ENCODE results near the gene DHX15. TPM values are rescaled to one million over a fixed set of nuclear protein-coding genes. Genes with fewer than 3 reads are reported as not detected.

DHX15 gene
- total RNA-seq, 2 experiments from 2014 or later, result 216 to 222 TPM

- ChIA-PET POLR2A (interaction anchor here (2.0 kb wide), 1 partner anchor 23 kb away, joined by 5 read pairs; the partner anchor contains the start of gene DHX15), CTCF (interaction anchor here (1.3 kb wide), 1 partner anchor 17 kb away, joined by 4 read pairs; no protein-coding TSS in a partner anchor)
- no peak for TF ChIP-seq CTCF (IDR thresholded peaks at IDR 0.05)
- DNase-seq, result no peak
- peaks cover 79% of the 10 kb centered on the region for H3K4me1 Mint-ChIP-seq (ENCODE audit: low read depth)
- no peaks in the 10 kb centered on the region for H3K27me3 Mint-ChIP-seq
- peaks cover 6% of the 10 kb centered on the region for H3K9me3 Mint-ChIP-seq
- no peak overlapping the region for H3K4me3 Mint-ChIP-seq
- ATAC-seq, result no peak
- no peak overlapping the region for H3K27ac Mint-ChIP-seq
- H3K36me3 Mint-ChIP-seq (ENCODE audit: low read depth), result peaks cover 79% of the 10 kb centered on the region
- intact Hi-C loops (cut with micrococcal nuclease), result no loop called here
Observed at GRCh38 chr4:24561438-24562139, 22.8 kb downstream of the DHX15 start.

DNA sequence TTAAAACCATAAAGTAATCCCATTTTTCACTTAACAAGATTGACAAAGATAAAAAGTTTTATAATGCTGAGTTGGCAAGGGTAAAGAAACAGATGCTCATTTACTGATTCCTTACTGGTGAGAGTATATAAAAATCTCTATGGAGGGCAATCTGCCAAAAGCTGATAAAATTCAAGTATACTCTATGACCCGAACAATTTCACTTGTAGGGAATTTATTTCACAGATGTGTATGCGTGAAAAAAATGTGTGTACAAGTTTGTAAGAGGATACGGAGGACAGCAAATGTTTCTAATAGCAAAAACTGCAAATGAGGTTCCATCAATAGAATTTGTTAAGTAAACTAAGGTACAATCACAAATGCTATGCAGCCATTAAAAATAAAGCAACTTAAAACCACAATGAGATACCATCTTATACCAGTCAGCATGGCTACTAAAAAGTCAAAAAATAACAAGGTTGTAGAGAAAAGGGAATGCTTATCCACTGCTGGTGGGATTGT, 23.4 kb downstream of the DHX15 start:
- DNase-seq, result no peak
- ATAC-seq, result no peak
- intact Hi-C loops (cut with micrococcal nuclease), result no loop called here
- H3K27ac Mint-ChIP-seq, result no peak overlapping the region
- ChIA-PET POLR2A (interaction anchor here (2.0 kb wide), 1 partner anchor 23 kb away, joined by 5 read pairs; the partner anchor contains the start of gene DHX15), CTCF (interaction anchor here (1.3 to 2.0 kb wide), 2 partner anchors 10 to 16 kb away, joined by 4 to 5 read pairs; no protein-coding TSS in a partner anchor)
- H3K4me3 Mint-ChIP-seq, result no peak overlapping the region
- TF ChIP-seq CTCF (IDR thresholded peaks at IDR 0.05), result no peak
- H3K4me1 Mint-ChIP-seq (ENCODE audit: low read depth), result peaks cover 82% of the 10 kb centered on the region
- peaks cover 6% of the 10 kb centered on the region for H3K9me3 Mint-ChIP-seq
- no peaks in the 10 kb centered on the region for H3K27me3 Mint-ChIP-seq
- peaks cover 79% of the 10 kb centered on the region for H3K36me3 Mint-ChIP-seq (ENCODE audit: low read depth)

DNA sequence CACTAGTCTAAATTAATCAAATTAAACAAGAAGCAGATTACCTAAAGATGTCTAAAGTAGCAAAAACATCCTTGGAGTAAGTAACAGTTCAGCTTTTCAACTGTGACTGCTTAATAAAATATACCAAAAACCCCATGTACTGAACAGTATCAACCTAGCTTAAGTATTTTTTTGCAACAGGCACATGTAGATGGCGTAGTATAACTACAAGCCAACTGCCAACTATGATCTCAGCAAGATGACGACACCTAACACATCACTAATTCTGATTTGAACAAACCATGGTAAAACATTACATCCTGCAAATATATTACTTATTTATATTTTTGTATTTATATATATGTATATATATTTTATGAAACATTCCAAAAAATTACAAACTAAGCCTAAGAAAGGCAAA, 24.5 kb downstream of the DHX15 start:
- no peak for DNase-seq
- Mint-ChIP-seq H3K27ac (peak overlapping the region; percentile 27), H3K9me3 (peaks cover 6% of the 10 kb centered on the region), H3K27me3 (no peaks in the 10 kb centered on the region), H3K4me1 (ENCODE audit: low read depth) (peaks cover 79% of the 10 kb centered on the region), H3K36me3 (ENCODE audit: low read depth) (peaks cover 76% of the 10 kb centered on the region), H3K4me3 (no peak overlapping the region)
- ChIA-PET POLR2A (interaction anchor here (0.6 to 2.0 kb wide), 3 partner anchors 12 to 771 kb away, joined by 3 to 6 read pairs (median 5); partner anchors contain the start of gene DHX15), CTCF (interaction anchor here (0.8 to 2.0 kb wide), 3 partner anchors 9 to 45 kb away, joined by 4 to 5 read pairs (median 4); no protein-coding TSS in a partner anchor)
- no peak for ATAC-seq
- no peak for TF ChIP-seq CTCF (IDR thresholded peaks at IDR 0.05)
- intact Hi-C loops (cut with micrococcal nuclease), result no loop called here

DNA sequence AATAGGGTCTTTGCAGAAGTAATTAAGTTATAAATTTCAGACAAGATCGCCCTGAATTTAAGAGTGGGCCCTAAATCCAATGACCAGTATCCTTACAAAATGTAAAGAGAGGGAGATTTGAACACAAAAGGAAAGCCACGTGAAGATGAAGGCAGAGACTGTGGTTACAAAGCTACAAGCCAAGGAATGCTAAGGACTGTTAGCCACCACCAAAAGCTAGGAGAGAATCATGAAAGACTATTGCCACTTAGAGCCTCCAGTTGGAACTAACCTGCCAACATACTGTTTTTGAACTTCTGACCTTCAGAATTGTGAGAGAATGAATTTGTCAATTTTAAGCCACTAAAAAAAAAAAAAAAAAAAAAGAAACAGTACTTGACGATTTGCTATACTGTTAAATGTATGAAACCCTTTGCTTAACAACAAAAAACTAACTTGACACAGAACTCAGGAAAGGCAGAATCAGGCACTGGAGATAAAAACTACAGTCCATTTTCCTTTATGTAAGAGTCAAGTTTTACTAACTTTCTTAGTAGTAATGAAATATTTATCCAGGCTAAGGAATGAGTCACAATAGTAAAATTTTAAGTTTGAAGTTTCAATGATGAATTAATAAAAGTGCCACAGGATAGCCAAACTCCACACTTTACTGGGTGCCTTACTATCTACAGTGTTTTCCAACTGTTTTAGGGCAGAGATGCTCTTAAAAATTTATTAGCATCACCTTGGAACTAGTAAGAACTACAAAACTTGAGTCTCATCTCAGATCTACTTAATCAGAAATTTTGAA, 25.1 kb downstream of the DHX15 start:
- no peak overlapping the region for H3K4me3 Mint-ChIP-seq
- intact Hi-C loops (cut with micrococcal nuclease), result no loop called here
- peaks cover 75% of the 10 kb centered on the region for H3K36me3 Mint-ChIP-seq (ENCODE audit: low read depth)

More for the DNA sequence above, 25.1 kb downstream of the DHX15 start:
- ChIA-PET CTCF (interaction anchor here (1.6 to 2.0 kb wide), 2 partner anchors 9 to 12 kb away, joined by 5 read pairs; no protein-coding TSS in a partner anchor), POLR2A (interaction anchor here (1.0 to 2.0 kb wide), 2 partner anchors 13 to 25 kb away, joined by 5 to 6 read pairs; partner anchors contain the start of gene DHX15)
- DNase-seq, result no peak
- TF ChIP-seq CTCF (IDR thresholded peaks at IDR 0.05), result no peak
- H3K9me3 Mint-ChIP-seq, result peaks cover 6% of the 10 kb centered on the region
- peaks cover 75% of the 10 kb centered on the region for H3K4me1 Mint-ChIP-seq (ENCODE audit: low read depth)
- no peak for ATAC-seq
- H3K27me3 Mint-ChIP-seq, result no peaks in the 10 kb centered on the region
- H3K27ac Mint-ChIP-seq, result no peak overlapping the region
